Liver (tissue), 9 donors: Measurements from ENCODE around the gene ADCY9. TPM values are rescaled to one million over a fixed set of nuclear protein-coding genes. Genes with fewer than 3 reads are reported as not detected.

Experiments used
- DNase-seq: peaks from one replicate; pipeline ENCODE4 v3.0.0-alpha.2; 2017; ENCODE audit warnings: low spot score
- H3K27ac ChIP-seq, 2 donors: one replicate each; pipeline ENCODE4 v1.7.0; 2013; ENCODE audit warnings: inconsistent platforms in 2 of 2, low read length in 2 of 2, control low read depth in 1 of 2, low read depth in 1 of 2, mild to moderate bottlenecking in 1 of 2
- H3K27me3 ChIP-seq, 4 donors: one replicate each; pipeline versions ENCODE4 v1.6.1 to v1.7.0; 2013; ENCODE audit warnings: low read length in 3 of 4, inconsistent platforms in 1 of 4, mild to moderate bottlenecking in 1 of 4, moderate library complexity in 1 of 4; ENCODE audit not compliant: control insufficient read depth in 4 of 4, insufficient read depth in 4 of 4
- H3K36me3 ChIP-seq, 4 donors: one replicate each; pipeline versions ENCODE4 v1.6.1 to v1.7.0; 2013; ENCODE audit warnings: low read length in 3 of 4, mild to moderate bottlenecking in 3 of 4, low read depth in 1 of 4, moderate library complexity in 1 of 4; ENCODE audit not compliant: control insufficient read depth in 4 of 4, insufficient read depth in 3 of 4
- H3K4me1 ChIP-seq, 4 donors: one replicate each; pipeline versions ENCODE4 v1.6.1 to v1.7.0; 2013; ENCODE audit warnings: low read length in 3 of 4, mild to moderate bottlenecking in 3 of 4, moderate library complexity in 1 of 4; ENCODE audit not compliant: control insufficient read depth in 4 of 4, insufficient read depth in 4 of 4
- H3K4me3 ChIP-seq, 3 donors: one replicate each; pipeline versions ENCODE4 v1.6.1 to v1.7.0; 2013; ENCODE audit warnings: low read length in 3 of 3, control low read depth in 1 of 3, low read depth in 1 of 3, mild to moderate bottlenecking in 1 of 3
- H3K9ac ChIP-seq, 2 donors: one replicate each; pipeline ENCODE4 v1.7.0; 2013; ENCODE audit warnings: low read length in 2 of 2, mild to moderate bottlenecking in 2 of 2, moderate library complexity in 2 of 2, control low read depth in 1 of 2, low read depth in 1 of 2
- H3K9me3 ChIP-seq, 4 donors: one replicate each; pipeline versions ENCODE4 v1.6.1 to v1.7.0; 2013; ENCODE audit warnings: low read length in 3 of 4; ENCODE audit not compliant: control insufficient read depth in 4 of 4
- CTCF ChIP-seq: fragments of 150-350 bp; IDR thresholded peaks from 2 replicates; pipeline ENCODE4 v1.5.1; 2017; ENCODE audit warnings: improper control_type of control experiment, low read depth, low read length; ENCODE audit not compliant: missing input control
- EGR1 ChIP-seq, 2 donors: IDR thresholded peaks; 2 replicates each; pipeline ENCODE4 v1.6.1; 2016 to 2018; ENCODE audit warnings: antibody characterized with exemption in 2 of 2, low read depth in 2 of 2
- FOXA1 ChIP-seq: IDR thresholded peaks from 2 replicates; pipeline ENCODE4 v1.6.1; 2016; ENCODE audit warnings: antibody characterized with exemption
- FOXA2 ChIP-seq: IDR thresholded peaks from 2 replicates; pipeline ENCODE4 v1.6.1; 2016; ENCODE audit warnings: antibody characterized with exemption
- GABPA ChIP-seq, 2 donors: IDR thresholded peaks in 1 of 2; conservative IDR thresholded peaks in 1 of 2; 2 replicates each; pipeline ENCODE4 v1.6.1; 2016; ENCODE audit warnings: antibody characterized with exemption in 2 of 2, mild to moderate bottlenecking in 1 of 2, moderate library complexity in 1 of 2
- HNF4A ChIP-seq, 2 donors: conservative IDR thresholded peaks; 2 replicates each; pipeline ENCODE4 v1.6.1; 2016; ENCODE audit warnings: antibody characterized with exemption in 2 of 2, mild to moderate bottlenecking in 2 of 2
- HNF4G ChIP-seq: IDR thresholded peaks from 2 replicates; pipeline ENCODE4 v1.6.1; 2016; ENCODE audit warnings: antibody characterized with exemption
- JUND ChIP-seq, 2 donors: IDR thresholded peaks; 2 replicates each; pipeline ENCODE4 v1.6.1; 2016; ENCODE audit warnings: antibody characterized with exemption in 2 of 2
- MAX ChIP-seq: IDR thresholded peaks from 2 replicates; pipeline ENCODE4 v1.6.1; 2016; ENCODE audit warnings: antibody characterized with exemption
- NR2F2 ChIP-seq: IDR thresholded peaks from 2 replicates; pipeline ENCODE4 v1.6.1; 2016; ENCODE audit warnings: antibody characterized with exemption
- REST ChIP-seq: IDR thresholded peaks from 2 replicates; pipeline ENCODE4 v1.6.1; 2016; ENCODE audit warnings: antibody characterized with exemption, mild to moderate bottlenecking
- RXRA ChIP-seq, 2 donors: IDR thresholded peaks; 2 replicates each; pipeline ENCODE4 v1.6.1; 2017 to 2018; ENCODE audit warnings: antibody characterized with exemption in 2 of 2, mild to moderate bottlenecking in 1 of 2
- SP1 ChIP-seq: IDR thresholded peaks from 2 replicates; pipeline ENCODE4 v1.6.1; 2018; ENCODE audit warnings: antibody characterized with exemption, mild to moderate bottlenecking
- ZBTB33 ChIP-seq: IDR thresholded peaks from 2 replicates; pipeline ENCODE4 v1.6.1; 2016; ENCODE audit warnings: antibody characterized with exemption
- WGBS: extraction: QIAGEN DNeasy Blood & Tissue Kit; methylation state at CpG from one replicate; pipeline ENCODE4 v1.1.7; 2013; 5-methylcytosine and 5-hydroxymethylcytosine counted together
- polyA plus RNA-seq, 2 donors: library from polyadenylated mRNA; stranded (reverse) in 1 of 2; unstranded in 1 of 2; fragments of 200-250 nt in 1 of 2; fragments of >200 nt in 1 of 2; fragmentation: Nextera tagmentation in 1 of 2; extraction: Ambion mirVana in 1 of 2; gene quantifications; one replicate each; pipeline versions ENCODE4 v1.2.1 to v1.2.3, GENCODE V29; 2013 to 2015
- total RNA-seq, 2 donors: library from RNA; depleted of rRNA; stranded (reverse); fragments of >200 nt; gene quantifications; one replicate each; pipeline ENCODE4 v1.2.3, GENCODE V29; 2014
- donor health status: healthy.
- donor health status: healthy.
- donor health status: healthy.
- donor health status: healthy.
- donor health status: healthy.

ADCY9 gene
- total and polyA plus RNA-seq, 4 donors: 3.6 to 25.1 (median 11.0) TPM

- TF ChIP-seq REST: no peak
- TF ChIP-seq EGR1 (IDR thresholded peaks at IDR 0.05; ENCODE audit: low read depth in 2 of 2): no peak
Observed at GRCh38 chr16:4124535-4125294, 8.5 kb upstream of the ADCY9 start (continued).

GRCh38 chr16:4123616-4124300 lies 7.5 kb upstream of the ADCY9 start:
- Histone ChIP-seq H3K9ac (no peak overlapping the region), H3K9me3 (no peaks in the 10 kb centered on the region), H3K27ac (no peak overlapping the region), H3K36me3 (no peaks in the 10 kb centered on the region), H3K4me3 (no peak overlapping the region), H3K4me1 (no peaks in the 10 kb centered on the region), H3K27me3 (no peaks in the 10 kb centered on the region)
- TF ChIP-seq CTCF: no peak
- TF ChIP-seq HNF4A (conservative IDR thresholded peaks at IDR 0.05): no peak
- no peak for TF ChIP-seq GABPA (IDR thresholded peaks at IDR 0.05 in 1 of 2, conservative IDR thresholded peaks at IDR 0.05 in 1 of 2)
- no peak for TF ChIP-seq JUND (IDR thresholded peaks at IDR 0.05)
- TF ChIP-seq NR2F2: no peak
- TF ChIP-seq SP1: no peak
- no peak for TF ChIP-seq EGR1 (IDR thresholded peaks at IDR 0.05; ENCODE audit: low read depth in 2 of 2)
- TF ChIP-seq FOXA2: no peak
- no peak for TF ChIP-seq MAX
- TF ChIP-seq FOXA1: no peak
- TF ChIP-seq ZBTB33: no peak
- no peak for TF ChIP-seq REST
- TF ChIP-seq RXRA (IDR thresholded peaks at IDR 0.05): no peak
- no peak for TF ChIP-seq HNF4G
- no peak for DNase-seq
- WGBS: 76% methylated on average over 16 of the region's 16 CpGs
